Testis (tissue), 3 donors: ENCODE measurements around the gene C12orf42. TPM values are rescaled to one million over a fixed set of nuclear protein-coding genes. Genes with fewer than 3 reads are reported as not detected.

ENCODE experiments used
- DNase-seq: peaks from one replicate; pipeline ENCODE4 v3.0.0-alpha.2; 2019
- H3K27ac ChIP-seq, 2 donors: fragments of 200-600 bp; sonication (generic); one replicate each; pipeline ENCODE4 v1.5.1; 2019
- H3K27me3 ChIP-seq: fragments of 200-600 bp; sonication (generic); one replicate; pipeline ENCODE4 v1.5.1; 2019
- H3K36me3 ChIP-seq: fragments of 200-600 bp; sonication (generic); one replicate; pipeline ENCODE4 v1.5.1; 2017; ENCODE audit warnings: low read depth; ENCODE audit errors: missing control alignments
- H3K4me1 ChIP-seq: fragments of 200-600 bp; sonication (generic); one replicate; pipeline ENCODE4 v1.5.1; 2019
- H3K4me3 ChIP-seq, 2 donors: fragments of 200-600 bp; sonication (generic); one replicate each; pipeline ENCODE4 v1.5.1; 2017 to 2019
- H3K9me3 ChIP-seq: fragments of 200-600 bp; sonication (generic); one replicate; pipeline ENCODE4 v1.5.1; 2017
- POLR2A ChIP-seq: fragments of 450-650 bp; IDR thresholded peaks from one replicate; pipeline ENCODE4 v1.6.1; 2017; ENCODE audit warnings: antibody characterized with exemption, mild to moderate bottlenecking, moderate library complexity
- WGBS, 2 donors: methylation state at CpG; one replicate each; pipeline ENCODE4 v1.1.5; 2018; 5-methylcytosine and 5-hydroxymethylcytosine counted together
- intact Hi-C: fragments of 100-400 bp; cut with DNase I; formaldehyde crosslinking; loops from one replicate; pipeline ENCODE4 v1.15.1; 2023; ENCODE audit warnings: low total_unique reads
- polyA plus RNA-seq: library from polyadenylated mRNA; stranded (reverse); fragments of 350-450 nt; fragmentation: Illumina TruSeq; extraction: RNeasy Lipid Tissue Mini Kit (QIAGEN cat#74804); gene quantifications from one replicate; pipeline ENCODE4 v1.2.3, GENCODE V29; 2014; ENCODE audit warnings: low read depth, low replicate concordance; ENCODE audit not compliant: insufficient read depth
- total RNA-seq, 2 donors: library from RNA; depleted of rRNA; stranded (reverse); fragments of >200 nt; gene quantifications; one replicate each; pipeline ENCODE4 v1.2.3, GENCODE V29; 2016
- TF ChIP-seq, protein P1 (sequence below), 3 experiments: fragments of 450-650 bp in 2 of 3; fragments of 200-600 bp in 1 of 3; sonication (generic) in 1 of 3; IDR thresholded peaks; one replicate each; pipeline ENCODE4 v1.5.1; 2016 to 2019; ENCODE audit warnings: antibody characterized with exemption in 3 of 3, mild to moderate bottlenecking in 2 of 3, moderate library complexity in 1 of 3

Gene C12orf42
- total and polyA plus RNA-seq, 3 donors from 2014 or later = 22.5 to 57.9 (median 46.8) TPM

DNA sequence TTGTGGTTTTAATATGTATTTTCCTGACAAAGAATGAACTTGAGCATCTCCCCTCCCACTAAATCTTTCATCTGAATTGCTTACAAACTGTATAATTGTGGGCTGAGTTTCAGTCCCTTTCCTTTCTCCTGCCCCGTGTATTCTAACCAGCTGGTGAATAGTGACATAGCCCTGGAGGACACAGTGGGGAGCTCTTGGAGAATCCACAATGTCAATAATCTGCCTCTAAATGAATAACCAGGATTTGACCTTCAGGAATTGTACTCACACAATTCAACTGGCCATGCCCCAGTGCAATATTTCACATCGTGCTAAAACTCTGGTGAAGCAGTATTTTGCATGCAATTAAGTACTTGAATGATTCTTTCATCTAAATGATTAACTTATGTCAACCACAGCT lies 177.2 kb downstream of the C12orf42 start:
- no peaks in the 10 kb centered on the region for H3K36me3 ChIP-seq
- TF ChIP-seq POLR2A = no peak
- TF ChIP-seq, protein P1, sequence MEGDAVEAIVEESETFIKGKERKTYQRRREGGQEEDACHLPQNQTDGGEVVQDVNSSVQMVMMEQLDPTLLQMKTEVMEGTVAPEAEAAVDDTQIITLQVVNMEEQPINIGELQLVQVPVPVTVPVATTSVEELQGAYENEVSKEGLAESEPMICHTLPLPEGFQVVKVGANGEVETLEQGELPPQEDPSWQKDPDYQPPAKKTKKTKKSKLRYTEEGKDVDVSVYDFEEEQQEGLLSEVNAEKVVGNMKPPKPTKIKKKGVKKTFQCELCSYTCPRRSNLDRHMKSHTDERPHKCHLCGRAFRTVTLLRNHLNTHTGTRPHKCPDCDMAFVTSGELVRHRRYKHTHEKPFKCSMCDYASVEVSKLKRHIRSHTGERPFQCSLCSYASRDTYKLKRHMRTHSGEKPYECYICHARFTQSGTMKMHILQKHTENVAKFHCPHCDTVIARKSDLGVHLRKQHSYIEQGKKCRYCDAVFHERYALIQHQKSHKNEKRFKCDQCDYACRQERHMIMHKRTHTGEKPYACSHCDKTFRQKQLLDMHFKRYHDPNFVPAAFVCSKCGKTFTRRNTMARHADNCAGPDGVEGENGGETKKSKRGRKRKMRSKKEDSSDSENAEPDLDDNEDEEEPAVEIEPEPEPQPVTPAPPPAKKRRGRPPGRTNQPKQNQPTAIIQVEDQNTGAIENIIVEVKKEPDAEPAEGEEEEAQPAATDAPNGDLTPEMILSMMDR (IDR thresholded peaks at IDR 0.05) = no peak
- no peaks in the 10 kb centered on the region for H3K4me1 ChIP-seq
- no peak overlapping the region for H3K4me3 ChIP-seq
- no peak for DNase-seq
- 65% methylated on average over 2 of the region's 2 CpGs for WGBS, 2 donors
- intact Hi-C loops = no loop called here
- H3K27me3 ChIP-seq = no peaks in the 10 kb centered on the region
- H3K27ac ChIP-seq = no peak overlapping the region
- H3K9me3 ChIP-seq = no peaks in the 10 kb centered on the region

DNA sequence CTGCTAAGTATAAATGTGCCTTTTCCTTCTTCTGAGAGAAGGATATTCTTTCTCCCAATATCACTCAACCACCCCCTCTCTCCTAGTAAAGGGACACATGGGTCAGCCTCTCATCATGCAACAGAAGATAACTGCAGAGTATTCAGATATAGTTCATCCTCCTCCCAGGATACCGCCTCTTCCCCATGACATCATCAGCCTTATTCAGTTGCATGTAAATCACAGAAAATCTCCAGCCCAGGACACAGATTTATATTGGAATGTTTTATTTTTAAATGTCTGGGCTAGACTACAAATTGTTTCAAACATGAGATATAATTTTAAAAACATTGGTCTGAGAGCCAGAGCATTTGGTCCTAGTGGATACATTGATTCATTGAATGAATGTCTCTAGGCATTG lies 178.5 kb downstream of the C12orf42 start:
- H3K4me1 ChIP-seq = no peaks in the 10 kb centered on the region
- intact Hi-C loops = no loop called here
- H3K9me3 ChIP-seq = no peaks in the 10 kb centered on the region
- DNase-seq = no peak
- H3K27me3 ChIP-seq = no peaks in the 10 kb centered on the region
- H3K4me3 ChIP-seq = no peak overlapping the region
- 82 to 87% methylated on average over 1 of the region's 1 CpG for WGBS, 2 donors
- TF ChIP-seq, protein P1 (IDR thresholded peaks at IDR 0.05) = no peak
- TF ChIP-seq POLR2A = no peak
- H3K27ac ChIP-seq = no peak overlapping the region
- H3K36me3 ChIP-seq = no peaks in the 10 kb centered on the region

DNA sequence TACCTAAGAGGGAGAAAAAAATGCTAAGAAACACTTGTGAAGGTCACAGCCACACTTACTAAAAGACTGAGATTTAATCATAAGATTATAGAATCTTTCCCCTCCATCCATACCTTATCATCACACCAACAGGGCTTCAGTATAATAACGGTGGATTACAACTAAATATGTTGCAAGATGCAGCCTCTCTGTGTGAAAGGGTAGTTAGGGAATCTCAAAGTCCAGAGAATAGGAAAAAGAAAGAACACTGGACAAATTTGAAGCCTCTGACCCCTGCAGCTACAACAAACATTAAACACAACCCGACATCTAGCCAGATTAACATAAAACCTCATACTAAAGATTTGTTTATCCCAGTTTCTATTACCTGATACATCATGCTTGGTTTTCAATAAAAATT lies 181.0 kb downstream of the C12orf42 start:
- Histone ChIP-seq H3K27ac (no peak overlapping the region), H3K27me3 (no peaks in the 10 kb centered on the region), H3K36me3 (no peaks in the 10 kb centered on the region), H3K4me3 (no peak overlapping the region), H3K9me3 (no peaks in the 10 kb centered on the region), H3K4me1 (no peaks in the 10 kb centered on the region)
- 85 to 86% methylated on average over 2 of the region's 2 CpGs for WGBS, 2 donors
- no peak for TF ChIP-seq POLR2A
- TF ChIP-seq, protein P1 (IDR thresholded peaks at IDR 0.05) = no peak
- DNase-seq = no peak
- intact Hi-C loops = no loop called here

DNA sequence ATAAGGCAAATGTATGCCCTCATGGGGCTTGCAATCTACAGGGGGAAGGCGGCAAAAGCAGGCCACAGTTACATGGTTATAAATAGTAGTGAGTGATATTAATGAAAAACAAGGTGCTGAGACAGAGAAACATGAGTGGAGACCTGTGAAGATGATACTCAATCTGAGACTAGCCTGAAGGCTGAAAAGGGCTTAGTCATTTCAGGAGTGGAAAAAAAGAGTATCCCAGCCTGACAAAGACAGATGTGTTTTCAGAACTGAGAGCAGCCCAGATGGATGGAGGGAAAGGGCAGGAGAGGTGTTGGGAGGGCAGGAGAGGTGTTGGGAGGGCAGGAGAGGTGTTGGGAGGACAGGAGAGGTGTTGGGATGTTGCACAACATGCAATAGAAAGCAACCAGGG lies 181.9 kb downstream of the C12orf42 start:
- H3K27ac ChIP-seq = no peak overlapping the region
- no peak for TF ChIP-seq POLR2A
- TF ChIP-seq, protein P1 (IDR thresholded peaks at IDR 0.05) = no peak
- H3K4me3 ChIP-seq = no peak overlapping the region
- no peaks in the 10 kb centered on the region for H3K36me3 ChIP-seq
- intact Hi-C loops = no loop called here
- 67 to 88% methylated on average over 1 of the region's 1 CpG for WGBS, 2 donors
- no peaks in the 10 kb centered on the region for H3K4me1 ChIP-seq
- no peak for DNase-seq
- no peaks in the 10 kb centered on the region for H3K27me3 ChIP-seq
- H3K9me3 ChIP-seq = no peaks in the 10 kb centered on the region

DNA sequence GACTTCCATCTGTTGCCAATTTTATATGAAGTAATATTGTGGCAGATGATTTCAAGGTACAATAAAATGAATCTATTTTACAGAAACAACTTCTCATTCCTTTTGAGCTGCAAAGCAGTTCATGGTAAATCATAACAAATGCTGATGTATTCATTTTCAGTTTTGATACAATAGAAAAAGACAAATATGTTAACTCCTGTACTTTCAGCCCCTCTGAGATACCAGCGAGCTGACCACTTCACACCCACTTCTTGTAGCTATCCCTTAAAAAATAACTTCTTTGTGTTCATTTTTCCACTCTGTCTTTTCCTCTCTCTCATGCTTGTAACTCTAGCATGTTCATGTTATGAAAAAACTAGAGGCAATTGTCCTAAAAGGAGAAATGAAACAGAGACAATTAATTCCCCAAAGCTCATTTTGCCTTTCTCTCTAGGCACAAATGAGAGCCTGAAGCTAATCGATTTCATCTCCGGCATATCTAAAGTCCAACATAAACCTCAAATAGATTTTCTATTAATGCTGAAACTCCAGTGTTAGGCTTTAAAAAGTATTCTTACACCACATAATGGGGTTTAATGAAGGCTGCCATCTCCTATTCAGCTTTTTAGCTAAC lies 182.9 kb downstream of the C12orf42 start:
- H3K36me3 ChIP-seq = no peaks in the 10 kb centered on the region
- H3K4me3 ChIP-seq = no peak overlapping the region
- H3K4me1 ChIP-seq = no peaks in the 10 kb centered on the region
- H3K9me3 ChIP-seq = no peaks in the 10 kb centered on the region
- no peak for DNase-seq
- intact Hi-C loops = no loop called here
- TF ChIP-seq, protein P1 (IDR thresholded peaks at IDR 0.05) = no peak
- no peak for TF ChIP-seq POLR2A
- 81 to 84% methylated on average over 3 of the region's 3 CpGs for whole genome bisulfite sequencing, 2 donors
- H3K27ac ChIP-seq = no peak overlapping the region
- H3K27me3 ChIP-seq = no peaks in the 10 kb centered on the region
